Epidermal melanocyte (primary cell): Measurements from ENCODE around the gene NEDD9.

Experiments
- DNase-seq: peaks from one replicate; pipeline ENCODE4 v3.0.0; 2011; ENCODE audit warnings: low spot score; ENCODE audit not compliant: insufficient read length

Gene NEDD9

DNA sequence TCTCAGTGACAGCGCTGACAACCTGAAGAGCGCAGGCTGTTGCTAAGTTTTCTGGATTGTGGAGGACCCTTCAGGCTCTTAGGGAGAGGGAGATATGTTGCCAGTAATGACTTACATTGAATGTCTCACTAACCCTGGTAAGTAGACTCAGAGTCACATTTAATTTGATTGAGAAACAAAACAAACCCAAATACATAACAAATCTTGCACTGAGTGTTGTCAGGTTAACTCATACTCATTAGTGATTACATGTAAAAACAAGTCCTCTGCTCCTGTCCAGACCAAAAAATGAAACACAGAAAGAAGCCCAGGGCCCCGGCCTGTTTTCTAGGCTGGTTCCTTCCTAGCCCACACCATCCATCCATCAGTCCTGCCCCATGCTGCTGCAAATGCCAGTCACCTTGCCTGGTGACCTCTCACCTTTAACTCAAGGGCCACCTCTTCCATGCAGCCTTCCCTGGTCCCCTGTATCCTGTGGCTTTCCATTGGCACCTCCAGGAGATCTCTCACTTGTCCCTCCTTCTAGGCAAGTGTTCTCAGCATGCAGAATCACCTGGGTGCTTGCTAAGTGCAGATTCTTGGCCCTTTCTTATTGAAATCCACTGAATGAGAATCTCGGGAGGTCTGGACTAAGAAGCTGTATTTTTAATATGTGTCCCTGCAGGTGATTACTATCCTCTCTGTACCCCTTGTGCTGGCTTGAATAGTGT lies 86.2 kb downstream of the NEDD9 start:
- DNase-seq = no peak

DNA sequence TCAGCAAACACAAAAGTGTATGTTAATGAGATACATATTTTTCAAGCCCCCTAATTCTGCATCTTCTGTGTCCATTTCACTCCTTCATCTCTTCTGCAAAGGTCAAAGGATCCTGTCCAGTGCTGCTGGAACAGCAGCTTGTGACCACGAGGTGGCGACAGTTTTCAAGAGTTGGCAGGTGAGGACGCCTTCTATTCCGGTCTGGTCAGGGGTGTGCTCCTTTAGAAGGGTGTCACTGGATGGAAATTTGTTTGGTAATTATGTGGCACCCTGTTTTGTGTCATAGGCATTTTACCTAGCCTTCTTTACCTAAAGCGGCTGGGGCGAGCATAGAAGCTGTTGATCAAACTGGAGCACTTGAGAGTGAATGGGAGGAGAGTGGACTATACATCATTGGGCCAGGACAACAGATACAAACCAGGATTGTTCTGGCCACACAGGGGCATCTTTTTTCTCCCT lies 88.0 kb downstream of the NEDD9 start:
- DNase-seq = peak; percentile 54

DNA sequence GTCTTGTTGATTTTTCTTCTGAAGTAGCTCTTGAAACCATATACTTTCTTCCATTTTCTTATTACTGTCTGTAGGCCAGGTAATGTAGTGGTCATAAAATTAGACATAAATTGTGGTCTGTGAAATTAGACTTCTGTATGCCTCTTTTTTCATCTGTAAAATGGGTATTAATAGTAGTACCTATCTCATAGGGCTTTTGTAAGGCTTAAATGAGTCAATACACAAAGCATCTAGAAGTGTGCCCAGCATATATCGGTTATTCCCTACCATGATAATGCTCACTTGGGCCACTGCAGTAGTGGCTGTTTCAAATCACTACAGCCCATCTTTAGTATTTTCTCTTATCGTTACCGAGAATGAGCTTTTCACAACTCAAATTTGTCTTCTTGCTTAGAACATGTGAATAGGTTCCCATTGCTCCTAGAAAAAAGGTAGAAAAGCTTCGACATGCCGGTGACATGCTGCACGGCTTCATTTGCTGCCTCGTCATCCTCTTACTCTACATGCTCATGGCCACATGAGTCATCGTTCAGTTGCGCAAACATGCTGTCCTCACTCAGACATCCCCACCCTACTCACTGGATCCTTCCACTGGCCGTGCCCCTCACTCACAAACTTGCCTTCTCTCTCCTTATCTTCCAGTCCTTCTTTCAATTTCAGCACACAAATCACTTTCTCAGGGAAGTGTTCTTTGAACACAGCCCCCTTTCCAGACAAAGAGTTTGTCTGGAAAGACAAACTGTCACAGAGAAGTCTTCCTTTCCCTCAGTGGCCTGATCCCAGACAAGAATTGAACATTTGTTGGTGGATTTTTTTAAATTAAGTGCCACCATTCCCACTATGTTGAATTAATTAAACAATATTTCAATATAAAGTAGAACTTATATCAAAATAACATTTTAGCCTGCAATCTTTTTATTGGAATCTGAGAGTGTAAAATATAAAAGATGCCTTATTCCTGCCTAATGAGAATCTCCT lies 88.8 kb downstream of the NEDD9 start:
- peak; percentile 57 for DNase-seq

DNA sequence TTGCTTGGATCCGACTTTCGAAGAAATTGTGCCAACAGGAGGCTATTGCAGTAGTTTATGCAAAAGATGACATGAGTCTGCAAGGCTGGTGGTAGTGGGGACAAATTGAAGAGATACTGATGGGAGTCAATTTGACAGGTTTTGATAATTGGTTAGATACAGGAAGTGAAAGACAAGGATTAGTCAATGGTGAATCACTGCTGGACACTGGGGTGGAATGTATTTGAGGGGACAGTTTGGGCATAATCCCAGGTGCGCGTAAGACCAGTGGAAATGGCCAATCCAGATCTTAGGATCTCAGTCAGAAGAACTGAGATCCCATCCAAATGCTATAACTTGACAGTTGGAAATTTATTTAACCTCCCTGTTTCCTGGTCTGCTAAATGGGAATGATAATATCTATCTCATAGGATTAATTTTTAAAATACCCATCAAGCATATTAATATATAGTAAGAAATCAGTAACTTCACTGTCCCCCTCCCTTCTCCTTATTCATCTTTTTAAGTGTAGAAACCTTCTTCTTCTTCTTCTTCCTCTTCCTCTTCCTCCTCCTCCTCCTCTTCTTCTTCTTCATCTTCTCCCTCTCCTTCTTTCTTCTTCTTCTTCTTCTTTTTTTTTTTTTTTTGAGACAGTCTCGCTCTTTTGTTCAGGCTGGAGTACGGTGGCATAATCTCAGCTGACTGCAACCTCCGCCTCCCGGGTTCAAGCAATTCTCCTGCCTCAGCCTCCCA lies 90.0 kb downstream of the NEDD9 start:
- DNase-seq = no peak

GRCh38 chr6:11141295-11141694 lies 91.2 kb downstream of the NEDD9 start:
- no peak for DNase-seq

DNA sequence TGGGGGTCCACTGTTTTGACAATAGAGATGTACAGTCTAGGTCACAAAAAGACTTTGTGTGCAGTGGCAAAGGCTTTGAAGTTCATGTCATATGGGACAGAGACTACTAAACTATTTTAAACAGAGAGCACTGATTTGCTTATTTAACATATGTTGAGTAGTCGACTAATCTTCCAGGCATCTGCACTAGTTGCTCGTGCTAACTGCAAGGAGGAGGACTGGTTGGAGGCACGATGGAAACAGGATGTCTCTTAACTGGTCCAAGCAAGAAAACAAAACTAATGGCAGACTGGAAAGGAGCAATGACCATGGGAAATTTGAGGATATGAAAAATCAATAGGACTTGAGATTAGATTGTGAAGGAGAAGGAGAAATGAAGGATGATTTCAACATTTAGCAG lies 92.4 kb downstream of the NEDD9 start:
- DNase-seq = no peak

DNA sequence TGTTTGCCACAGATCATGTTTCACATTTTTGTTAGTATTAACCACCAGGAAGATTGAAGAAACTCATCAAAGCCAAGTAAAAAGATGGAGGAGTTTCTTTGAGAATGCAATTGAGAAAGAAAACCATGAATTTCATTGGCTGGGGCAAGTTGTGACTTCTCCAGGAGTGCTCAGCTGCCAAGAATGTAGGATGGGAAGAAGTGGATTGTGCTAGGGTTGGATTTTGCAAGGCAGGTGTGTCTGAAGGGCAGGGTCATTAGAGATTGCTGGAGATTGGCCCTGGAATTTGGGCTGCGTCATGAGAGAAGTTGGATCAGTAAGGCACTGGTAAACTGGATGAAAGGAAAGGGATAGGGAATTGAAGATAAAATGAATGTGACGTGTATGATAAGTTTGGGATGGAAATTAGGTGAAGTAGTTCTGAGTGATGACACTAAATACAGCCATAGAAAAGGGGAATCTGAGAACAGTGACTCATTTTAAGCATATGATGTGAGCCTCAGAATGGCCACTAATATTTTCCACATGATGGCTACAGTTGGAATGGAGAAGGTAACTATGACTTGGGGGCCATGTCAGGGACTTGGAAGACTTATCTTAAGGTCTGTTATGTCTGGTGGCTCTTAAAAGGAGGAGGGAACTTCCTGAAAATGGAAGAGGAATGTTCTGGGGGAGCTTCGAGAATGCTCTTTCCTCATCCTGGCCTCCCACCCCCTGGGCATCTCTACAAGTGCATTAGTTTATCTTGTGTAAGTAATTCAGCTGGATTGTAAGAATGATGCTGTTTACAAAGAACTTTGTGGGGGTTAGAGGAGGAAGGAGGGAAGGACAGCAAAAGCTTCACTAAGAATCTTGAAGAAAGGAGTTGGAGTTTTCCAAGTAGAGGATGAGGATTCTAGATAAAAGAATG lies 93.2 kb downstream of the NEDD9 start:
- no peak for DNase-seq

- DNase-seq = no peak
These were observed 95.7 kb downstream of the NEDD9 start for GRCh38 chr6:11136809-11137208.
